IPS-20b (cell line): ENCODE results near the gene PRR15L.
"Not testable (repeated sequence)": the region's sequence is repeated elsewhere in the genome, so short reads cannot be mapped to it uniquely, and the experiment has no call there.

Source experiments
- H3K27ac ChIP-seq: one replicate; pipeline ENCODE4 v1.5.1; 2013; ENCODE audit warnings: low read length
- H3K27me3 ChIP-seq: 2 replicates; pipeline ENCODE4 v1.6.1; 2013; ENCODE audit warnings: mild to moderate bottlenecking, low read length, inconsistent platforms; ENCODE audit not compliant: insufficient read depth
- H3K36me3 ChIP-seq: 2 replicates; pipeline ENCODE4 v1.6.1; 2013; ENCODE audit warnings: low read depth, mild to moderate bottlenecking, inconsistent platforms, low read length, moderate library complexity; ENCODE audit not compliant: insufficient read depth
- H3K4me1 ChIP-seq: 2 replicates; pipeline ENCODE4 v1.6.1; 2013; ENCODE audit warnings: mild to moderate bottlenecking, control low read depth, inconsistent platforms, low read length, moderate library complexity; ENCODE audit not compliant: insufficient read depth
- H3K4me3 ChIP-seq: 2 replicates; pipeline ENCODE4 v1.5.1; 2013; ENCODE audit warnings: mild to moderate bottlenecking, low read length, inconsistent platforms
- H3K9ac ChIP-seq: 2 replicates; pipeline ENCODE4 v1.6.1; 2013; ENCODE audit warnings: low read depth, mild to moderate bottlenecking, inconsistent platforms, low read length, moderate library complexity
- H3K9me3 ChIP-seq: 2 replicates; pipeline ENCODE4 v1.6.1; 2013; ENCODE audit warnings: mild to moderate bottlenecking, low read depth, low read length, inconsistent platforms; ENCODE audit not compliant: insufficient read depth

The PRR15L gene

DNA sequence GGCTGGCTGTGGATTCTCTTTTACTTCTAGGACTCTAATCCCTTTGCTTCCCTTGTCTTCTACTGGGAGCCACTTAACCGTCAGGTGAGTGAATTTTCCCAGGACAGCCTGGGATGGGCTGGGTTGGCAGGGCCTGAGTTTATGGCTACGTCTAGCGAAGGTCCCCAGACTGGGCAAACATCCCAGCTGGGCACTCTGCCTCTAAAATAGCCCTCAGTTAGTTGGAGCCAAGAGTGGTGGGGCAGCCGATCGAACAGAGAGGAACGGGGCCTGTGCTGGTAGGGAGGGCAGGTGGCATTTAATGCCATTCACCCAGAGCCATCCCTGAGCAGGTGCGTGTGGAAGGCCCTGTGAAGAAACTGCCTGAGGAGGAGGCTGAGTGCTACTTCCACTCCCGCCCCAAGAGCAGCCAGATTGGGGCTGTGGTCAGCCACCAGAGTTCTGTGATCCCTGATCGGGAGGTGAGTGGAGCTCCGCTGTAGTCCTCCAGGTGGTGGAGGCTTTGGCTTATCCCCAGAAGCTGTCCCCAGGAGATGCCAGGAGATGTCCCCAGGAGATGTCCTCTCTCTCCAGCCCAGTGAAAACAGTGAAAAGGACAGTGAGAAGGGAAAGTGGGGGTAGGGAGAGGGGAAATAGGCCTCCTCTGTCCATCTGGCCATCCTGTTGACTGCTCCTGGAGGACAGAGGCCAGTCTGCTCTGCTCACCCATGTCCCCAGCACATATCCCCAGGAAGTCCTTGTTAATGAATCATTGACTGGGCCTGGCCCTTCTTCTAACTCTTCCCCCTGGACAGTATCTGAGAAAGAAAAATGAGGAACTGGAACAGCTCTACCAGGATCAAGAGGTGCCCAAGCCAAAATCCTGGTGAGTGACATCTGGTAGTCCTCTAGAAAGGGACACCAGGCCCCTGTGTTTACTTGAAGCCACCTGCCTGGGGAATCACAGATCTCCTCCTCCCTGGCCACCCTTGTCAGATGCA, 11.9 kb downstream of the PRR15L start:
- peaks cover 3% of the 10 kb centered on the region for H3K9me3 ChIP-seq
- H3K27me3 ChIP-seq, result peaks cover 13% of the 10 kb centered on the region
- no peak overlapping the region for H3K9ac ChIP-seq
- peaks cover 10% of the 10 kb centered on the region; the same call in 1 of the 2 replicates for H3K4me1 ChIP-seq
- H3K36me3 ChIP-seq, result peaks cover 11% of the 10 kb centered on the region; the same call in 1 of the 2 replicates
- no peak overlapping the region for H3K4me3 ChIP-seq
- no peak overlapping the region for H3K27ac ChIP-seq

DNA sequence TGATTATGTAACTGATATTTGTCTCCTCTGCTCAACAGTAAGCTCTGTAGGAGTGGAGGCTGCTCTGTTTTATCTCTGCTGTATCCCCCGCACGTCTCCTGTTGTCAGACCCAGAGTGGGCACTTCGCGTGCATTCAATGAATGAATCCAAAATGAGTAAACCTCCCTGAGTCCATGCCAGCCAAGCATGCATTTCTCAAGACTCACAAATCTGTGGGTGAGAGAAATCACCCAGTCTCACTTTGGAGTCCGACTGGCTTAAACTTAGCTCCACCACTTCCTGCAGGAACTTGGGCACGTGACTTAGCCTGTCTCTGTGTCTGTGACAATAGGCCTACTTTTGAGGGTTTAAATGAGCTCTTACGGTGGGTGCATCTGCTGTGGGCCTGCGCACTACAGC, 12.6 kb downstream of the PRR15L start:
- H3K27me3 ChIP-seq, result peaks cover 21% of the 10 kb centered on the region
- no peak overlapping the region for H3K4me3 ChIP-seq
- peaks cover 4% of the 10 kb centered on the region for H3K9me3 ChIP-seq
- H3K9ac ChIP-seq, result no peak overlapping the region
- H3K36me3 ChIP-seq, result peaks cover 11% of the 10 kb centered on the region; the same call in 1 of the 2 replicates
- H3K4me1 ChIP-seq, result peaks cover 10% of the 10 kb centered on the region; the same call in 1 of the 2 replicates
- H3K27ac ChIP-seq, result no peak overlapping the region

DNA sequence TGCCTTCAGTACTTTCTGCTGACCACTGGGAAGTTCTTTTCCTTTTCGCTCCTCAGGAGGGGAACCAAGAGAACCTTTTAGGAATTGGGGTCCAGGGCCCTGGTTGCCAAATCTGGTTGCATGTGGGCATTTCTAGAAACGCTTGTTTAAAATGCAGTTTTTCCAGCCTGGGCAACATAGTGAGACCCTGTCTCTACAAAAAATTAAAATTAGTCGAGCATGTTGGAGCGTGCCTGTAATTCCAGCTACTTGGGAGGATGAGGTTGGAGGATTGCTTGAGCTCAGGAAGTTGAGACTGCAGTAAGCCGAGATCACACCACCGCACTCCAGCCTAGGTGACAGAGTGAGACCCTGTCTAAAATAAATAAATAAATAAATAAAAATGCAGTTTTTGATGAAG, 15.1 kb downstream of the PRR15L start:
- peak overlapping the region; percentile 69; the same call in 1 of the 2 replicates for H3K4me3 ChIP-seq
- H3K9me3 ChIP-seq, result peaks cover 4% of the 10 kb centered on the region
- no peak overlapping the region for H3K27ac ChIP-seq
- peaks cover 30% of the 10 kb centered on the region for H3K27me3 ChIP-seq
- peaks cover 11% of the 10 kb centered on the region; the same call in 1 of the 2 replicates for H3K36me3 ChIP-seq
- H3K4me1 ChIP-seq, result peaks cover 7% of the 10 kb centered on the region; the same call in 1 of the 2 replicates
- H3K9ac ChIP-seq, result peak overlapping the region; percentile 67; the same call in 1 of the 2 replicates

DNA sequence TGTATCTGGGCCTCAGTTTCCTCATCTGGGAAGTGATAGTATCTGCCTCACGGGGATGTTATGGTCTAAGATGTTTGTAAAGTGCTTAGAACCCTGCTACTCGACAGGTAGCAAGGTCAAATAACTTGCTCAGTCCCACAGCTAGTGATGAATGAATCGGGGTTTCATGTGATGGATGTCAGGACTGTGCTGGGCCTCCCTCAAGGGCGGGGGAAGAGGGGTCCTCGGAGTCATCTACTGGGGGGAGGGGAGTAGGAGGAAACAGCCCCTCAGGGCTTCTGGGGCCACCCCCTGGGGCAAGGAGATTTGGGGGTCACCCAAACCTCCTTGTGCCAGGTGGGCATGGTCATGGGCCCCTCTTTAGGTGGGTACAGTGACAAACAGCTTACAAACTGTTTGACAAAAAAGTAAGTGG, 15.6 kb downstream of the PRR15L start:
- Histone ChIP-seq H3K36me3 (peaks cover 11% of the 10 kb centered on the region; the same call in 1 of the 2 replicates), H3K4me1 (peaks cover 6% of the 10 kb centered on the region; the same call in 1 of the 2 replicates), H3K9ac (peak overlapping the region; percentile 67), H3K4me3 (peak overlapping the region; percentile 69), H3K9me3 (peaks cover 4% of the 10 kb centered on the region), H3K27ac (no peak overlapping the region), H3K27me3 (peaks cover 30% of the 10 kb centered on the region)

DNA sequence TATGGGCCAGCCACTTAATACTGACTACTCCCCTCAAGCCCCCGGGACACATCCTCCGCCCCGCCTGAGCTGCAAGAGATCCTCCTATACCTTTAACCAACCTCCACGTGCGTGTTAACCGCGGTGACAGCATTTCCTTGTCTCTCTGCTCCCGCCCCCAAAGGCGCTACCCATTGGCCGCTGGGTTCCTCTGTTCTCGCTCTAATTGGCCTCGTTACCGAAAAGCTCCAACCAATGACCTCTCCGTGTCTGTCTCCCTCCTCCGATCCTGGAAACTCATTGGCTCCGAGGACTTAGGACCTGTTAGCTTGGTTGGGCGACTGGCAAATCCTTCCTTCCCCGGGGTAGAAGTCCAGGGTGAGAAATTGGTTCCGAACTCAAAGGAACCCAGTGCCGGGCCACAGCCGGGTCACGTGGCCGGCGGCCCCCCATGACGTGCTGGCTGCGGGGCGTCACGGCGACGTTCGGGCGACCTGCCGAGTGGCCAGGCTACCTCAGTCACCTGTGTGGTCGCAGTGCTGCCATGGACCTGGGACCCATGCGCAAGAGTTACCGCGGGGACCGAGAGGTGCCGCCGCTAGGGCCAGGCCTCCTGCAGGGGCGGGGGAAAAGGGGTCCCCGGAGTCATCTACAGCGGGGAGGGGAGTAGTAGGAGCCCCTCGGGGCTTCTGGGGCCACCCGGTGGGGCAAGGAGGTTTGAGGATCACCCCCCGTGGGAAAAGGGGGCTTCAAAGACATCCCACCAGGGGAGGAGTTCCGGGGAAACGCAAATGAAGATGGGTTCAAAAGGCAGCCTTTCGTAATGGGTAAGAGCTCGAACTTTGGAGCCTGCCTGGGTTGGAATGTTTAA, 16.2 kb downstream of the PRR15L start, which contains the start of gene PNPO:
PNPO (plus strand) TSS at position 326 of the 850 bp plus-strand sequence; CDS start at position 431, 105 bp downstream.
- Histone ChIP-seq H3K27me3 (peaks cover 30% of the 10 kb centered on the region), H3K9me3 (peaks cover 4% of the 10 kb centered on the region), H3K4me3 (peak within 1 kb of the TSS; percentile 69), H3K4me1 (peaks cover 5% of the 10 kb centered on the region; the same call in 1 of the 2 replicates), H3K36me3 (peaks cover 11% of the 10 kb centered on the region; the same call in 1 of the 2 replicates), H3K9ac (peak within 1 kb of the TSS; percentile 67), H3K27ac (no peak within 1 kb of the TSS)

DNA sequence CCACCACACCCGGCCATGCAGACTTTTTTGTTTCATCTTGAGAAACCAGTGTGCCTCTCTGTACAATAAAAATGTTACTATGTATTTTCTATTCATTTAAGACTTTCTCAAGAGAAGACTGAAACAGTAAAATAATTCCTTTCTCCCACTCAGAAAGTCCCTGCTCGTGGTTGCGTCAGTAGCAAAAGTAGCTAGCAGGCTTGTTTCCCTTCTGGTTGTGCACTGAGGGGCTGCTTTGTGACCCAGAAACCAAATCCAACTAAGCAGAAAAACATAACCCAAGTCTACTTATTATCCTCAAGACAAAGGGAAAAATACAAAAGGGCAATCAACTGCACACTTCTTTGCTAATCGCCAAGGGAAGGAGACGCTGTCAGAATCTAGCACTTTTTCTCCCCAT, 19.7 kb downstream of the PRR15L start:
- Histone ChIP-seq H3K27ac (no peak overlapping the region), H3K36me3 (no peaks in the 10 kb centered on the region), H3K4me1 (peaks cover 5% of the 10 kb centered on the region; the same call in 1 of the 2 replicates), H3K27me3 (peaks cover 30% of the 10 kb centered on the region), H3K9ac (no peak overlapping the region), H3K9me3 (peaks cover 4% of the 10 kb centered on the region), H3K4me3 (no peak overlapping the region)

DNA sequence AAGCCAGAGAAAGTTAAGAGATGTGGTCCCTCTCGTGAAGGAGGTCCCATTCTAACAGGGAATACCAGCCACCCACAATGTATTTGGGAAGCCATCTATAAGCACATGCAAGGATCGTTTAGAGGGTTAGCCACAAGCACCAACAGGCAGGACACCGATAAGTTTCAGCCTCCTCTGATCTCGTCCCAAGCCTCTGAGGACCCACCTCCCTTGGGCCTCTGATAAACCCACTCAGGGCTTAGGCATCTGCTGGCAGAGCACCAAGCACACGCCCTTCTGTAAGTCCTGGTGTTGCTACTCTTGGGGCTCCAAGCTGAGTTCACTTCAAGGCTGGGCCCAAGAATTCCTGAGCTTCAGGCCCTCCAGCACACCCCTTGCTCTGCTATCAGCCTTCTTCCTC, 21.7 kb downstream of the PRR15L start:
- H3K27me3 ChIP-seq, result peaks cover 18% of the 10 kb centered on the region
- H3K36me3 ChIP-seq, result no peaks in the 10 kb centered on the region
- H3K4me3 ChIP-seq, result no peak overlapping the region
- H3K27ac ChIP-seq, result no peak overlapping the region
- H3K9ac ChIP-seq, result no peak overlapping the region
- H3K9me3 ChIP-seq, result peaks cover 3% of the 10 kb centered on the region
- no peaks in the 10 kb centered on the region for H3K4me1 ChIP-seq

DNA sequence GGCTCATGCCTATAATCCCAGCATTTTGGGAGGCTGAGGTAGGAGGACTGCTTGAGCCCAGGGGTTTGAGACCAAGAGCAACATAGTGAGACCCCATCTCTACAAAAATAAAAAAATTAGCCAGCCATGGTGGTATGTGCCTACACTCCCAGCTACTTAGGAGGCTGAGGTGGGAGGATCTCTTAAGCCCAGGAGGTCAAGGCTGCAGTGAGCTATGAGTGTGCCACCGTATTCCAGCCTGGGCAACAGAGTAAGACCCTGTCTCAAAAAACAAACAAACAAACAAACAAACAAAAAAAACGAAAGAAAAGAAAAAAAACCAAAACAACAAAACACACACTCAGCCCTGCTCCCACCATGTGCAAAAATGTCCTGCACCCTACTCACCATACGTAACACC, 22.2 kb downstream of the PRR15L start:
- not testable (repeated sequence) for H3K4me3 ChIP-seq, H3K36me3 ChIP-seq, H3K27ac ChIP-seq, H3K9me3 ChIP-seq, H3K9ac ChIP-seq, H3K4me1 ChIP-seq
- H3K27me3 ChIP-seq, result peaks cover 13% of the 10 kb centered on the region; the same call in 1 of the 2 replicates

DNA sequence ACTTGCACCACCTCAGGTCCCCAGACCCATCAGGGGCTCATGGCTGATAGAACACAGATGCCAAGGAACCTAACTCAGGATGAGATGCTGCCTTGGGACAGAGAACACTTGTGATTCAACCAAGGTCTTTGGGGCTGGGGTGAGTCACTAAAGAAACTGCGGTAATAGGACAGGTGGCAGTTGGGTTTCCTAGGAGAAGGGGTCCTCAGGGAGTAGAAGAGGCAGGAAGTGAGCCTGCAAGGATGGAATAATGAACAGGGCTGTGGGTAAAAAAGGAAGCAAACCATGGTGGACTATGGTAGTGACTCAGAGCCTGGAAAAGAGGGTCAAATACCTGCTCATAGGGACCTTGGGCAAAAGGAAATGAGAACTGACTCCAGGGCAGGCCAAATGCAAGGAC, 22.8 kb downstream of the PRR15L start:
- Histone ChIP-seq H3K36me3 (peaks cover 5% of the 10 kb centered on the region; the same call in 1 of the 2 replicates), H3K4me3 (no peak overlapping the region), H3K9me3 (no peaks in the 10 kb centered on the region), H3K9ac (no peak overlapping the region), H3K27ac (no peak overlapping the region), H3K27me3 (peaks cover 7% of the 10 kb centered on the region; the same call in 1 of the 2 replicates), H3K4me1 (no peaks in the 10 kb centered on the region)

DNA sequence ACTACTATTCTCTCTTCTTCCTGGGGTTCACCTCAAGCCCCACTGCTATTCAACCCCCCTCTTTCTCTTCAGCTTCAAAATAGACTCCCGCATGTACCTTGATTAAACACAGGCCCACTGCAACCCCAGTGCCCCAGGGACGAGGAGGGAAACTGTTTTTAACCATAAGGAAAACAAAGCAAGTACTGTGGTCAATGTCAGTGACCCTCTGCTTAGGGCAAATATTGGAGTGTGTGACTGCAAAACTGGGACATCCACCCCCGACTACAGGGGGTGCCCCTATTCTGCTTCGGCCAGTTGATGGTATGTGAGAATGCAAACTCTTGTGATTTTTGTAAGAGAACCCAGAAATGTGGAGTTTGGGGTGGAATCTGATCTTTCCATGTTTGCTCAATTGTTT, 25.8 kb downstream of the PRR15L start:
- peaks cover 20% of the 10 kb centered on the region for H3K36me3 ChIP-seq
- no peaks in the 10 kb centered on the region for H3K4me1 ChIP-seq
- no peak overlapping the region for H3K4me3 ChIP-seq
- no peaks in the 10 kb centered on the region for H3K27me3 ChIP-seq
- H3K9ac ChIP-seq, result no peak overlapping the region
- no peak overlapping the region for H3K27ac ChIP-seq
- H3K9me3 ChIP-seq, result no peaks in the 10 kb centered on the region
